CD8-positive, alpha-beta memory T cell (primary cell): ENCODE data around the gene PSORS1C2. TPM values are rescaled to one million over a fixed set of nuclear protein-coding genes. Genes with fewer than 3 reads are reported as not detected.

Experiments
- CTCF ChIA-PET: fragments of 350-600 bp; sonication (Branson Sonifier 250); formaldehyde crosslinking; loops from one replicate; lab custom pipeline; 2021; ENCODE audit warnings: antibody characterized with exemption; lab: Charles Lee
- POLR2A ChIA-PET: fragments of 350-600 bp; sonication (Branson Sonifier 250); formaldehyde crosslinking; loops from one replicate; lab custom pipeline; 2021; ENCODE audit warnings: antibody characterized with exemption; lab: Charles Lee
- DNase-seq, 5 donors: peaks; one replicate each; pipeline versions ENCODE4 v3.0.0 to v3.0.0-alpha.2; 2020 to 2022; ENCODE audit warnings: mixed read lengths in 1 of 5
- H3K27ac ChIP-seq: one replicate; pipeline ENCODE4 v1.7.0; 2013; ENCODE audit warnings: low read depth, mild to moderate bottlenecking, low read length, moderate library complexity
- H3K27me3 ChIP-seq: 2 replicates; pipeline ENCODE4 v1.7.0; 2013; ENCODE audit warnings: low read length, mild to moderate bottlenecking; ENCODE audit not compliant: insufficient read depth, poor library complexity, severe bottlenecking
- H3K36me3 ChIP-seq: 2 replicates; pipeline ENCODE4 v1.7.0; 2013; ENCODE audit warnings: mild to moderate bottlenecking, low read length, moderate library complexity; ENCODE audit not compliant: insufficient read depth
- H3K4me1 ChIP-seq: 2 replicates; pipeline ENCODE4 v1.7.0; 2013; ENCODE audit warnings: mild to moderate bottlenecking, low read length, moderate library complexity; ENCODE audit not compliant: insufficient read depth
- H3K4me3 ChIP-seq: 2 replicates; pipeline ENCODE4 v1.7.0; 2013; ENCODE audit warnings: mild to moderate bottlenecking, low read length
- H3K9me3 ChIP-seq: 2 replicates; pipeline ENCODE4 v1.7.0; 2013; ENCODE audit warnings: mild to moderate bottlenecking, low read length
- H3K27ac Mint-ChIP-seq, 8 donors: one replicate each; pipeline ENCODE4 v1.8.0; 2020 to 2021; ENCODE audit warnings: mixed read lengths in 8 of 8, mild to moderate bottlenecking in 6 of 8, inconsistent platforms in 3 of 8, moderate library complexity in 3 of 8
- H3K27me3 Mint-ChIP-seq, 2 donors: one replicate each; pipeline ENCODE4 v1.8.0; 2020 to 2021; ENCODE audit warnings: mixed read lengths in 2 of 2, mild to moderate bottlenecking in 1 of 2, moderate library complexity in 1 of 2
- H3K36me3 Mint-ChIP-seq, 3 donors: one replicate each; pipeline ENCODE4 v1.8.0; 2020 to 2021; ENCODE audit warnings: mixed read lengths in 3 of 3, inconsistent platforms in 1 of 3, mild to moderate bottlenecking in 1 of 3
- H3K4me1 Mint-ChIP-seq, 3 donors: one replicate each; pipeline ENCODE4 v1.8.0; 2020 to 2021; ENCODE audit warnings: mixed read lengths in 3 of 3, inconsistent platforms in 1 of 3, mild to moderate bottlenecking in 1 of 3
- H3K4me3 Mint-ChIP-seq, 7 donors: one replicate each; pipeline ENCODE4 v1.8.0; 2020 to 2021; ENCODE audit warnings: mixed read lengths in 7 of 7, mild to moderate bottlenecking in 6 of 7, moderate library complexity in 4 of 7, inconsistent platforms in 2 of 7
- H3K9me3 Mint-ChIP-seq, 5 donors: one replicate each; pipeline ENCODE4 v1.8.0; 2020 to 2022; ENCODE audit warnings: mixed read lengths in 5 of 5, mild to moderate bottlenecking in 3 of 5, moderate library complexity in 2 of 5, inconsistent platforms in 1 of 5
- polyA plus RNA-seq: library from polyadenylated mRNA; unstranded; fragments of 300-500 nt; fragmentation: Illumina TruSeq; gene quantifications from one replicate; pipeline ENCODE4 v1.2.3, GENCODE V29; 2021
- total RNA-seq, 2 experiments: library from RNA; stranded (reverse); gene quantifications; one replicate each; pipeline ENCODE4 v1.2.3, GENCODE V29; 2021

The PSORS1C2 gene
- total and polyA plus RNA-seq, 3 experiments from 2014 or later = not detected

- no peaks in the 10 kb centered on the region for H3K9me3 ChIP-seq
- peak within 1 kb of the TSS; percentile 70 for H3K27ac ChIP-seq
- peak within 1 kb of the TSS; percentile 88 for H3K4me3 ChIP-seq
- Mint-ChIP-seq H3K27me3 (no peaks in the 10 kb centered on the region), H3K9me3 (no peaks in the 10 kb centered on the region), H3K4me1 (peaks cover 23 to 35% (median 33%) of the 10 kb centered on the region in 3 donors), H3K4me3 (peak within 1 kb of the TSS; percentile 80 to 98 (median 88)), H3K27ac (peak within 1 kb of the TSS; percentile 10 to 96 (median 90)), H3K36me3 (peaks cover 4 to 34% (median 6%) of the 10 kb centered on the region in 3 donors)
- H3K36me3 ChIP-seq = peaks cover 4% of the 10 kb centered on the region
- DNase-seq = no peak
- POLR2A ChIA-PET = interaction anchor here (0.5 to 2.0 kb wide), 3 partner anchors 40 to 678 kb away, joined by 3 to 12 read pairs (median 4); no protein-coding TSS in a partner anchor
- H3K4me1 ChIP-seq = peaks cover 18% of the 10 kb centered on the region
- H3K27me3 ChIP-seq = no peaks in the 10 kb centered on the region
- CTCF ChIA-PET = interaction anchor here (0.6 to 1.4 kb wide), 2 partner anchors 12 to 20 kb away, joined by 3 read pairs; no protein-coding TSS in a partner anchor
These were observed 18.8 kb upstream of the PSORS1C2 start, which contains the start of gene CCHCR1 for GRCh38 chr6:31157513-31158139. Gene CCHCR1, minus strand, starts transcription at chr6:31157802. Its CDS starts 202 bp downstream, at chr6:31157600.

GRCh38 chr6:31156641-31157040 is 17.8 kb upstream of the PSORS1C2 start:
- CTCF ChIA-PET = no interaction called here

GRCh38 chr6:31154436-31154835 is 15.6 kb upstream of the PSORS1C2 start:
- Histone ChIP-seq H3K36me3 (peaks cover 4% of the 10 kb centered on the region), H3K9me3 (no peaks in the 10 kb centered on the region), H3K4me1 (peaks cover 12% of the 10 kb centered on the region), H3K27ac (no peak overlapping the region), H3K4me3 (no peak overlapping the region), H3K27me3 (no peaks in the 10 kb centered on the region)
- Mint-ChIP-seq H3K4me1 (peaks cover 21 to 28% (median 26%) of the 10 kb centered on the region in 3 donors), H3K27ac (no peak overlapping the region), H3K36me3 (peaks cover 3 to 53% (median 4%) of the 10 kb centered on the region in 3 donors), H3K9me3 (no peaks in the 10 kb centered on the region), H3K27me3 (no peaks in the 10 kb centered on the region), H3K4me3 (no peak overlapping the region)
- no peak for DNase-seq
- POLR2A ChIA-PET = no interaction called here
- CTCF ChIA-PET = no interaction called here

More at GRCh38 chr6:31156641-31157040, 17.8 kb upstream of the PSORS1C2 start:
- H3K4me3 Mint-ChIP-seq = peak overlapping the region in 4 of 7 donors; percentile 25 to 90 (median 84)
- H3K9me3 ChIP-seq = no peaks in the 10 kb centered on the region
- no peaks in the 10 kb centered on the region for H3K27me3 Mint-ChIP-seq
- peaks cover 23 to 35% (median 33%) of the 10 kb centered on the region in 3 donors for H3K4me1 Mint-ChIP-seq
- peak overlapping the region in 1 of 8 donors; percentile 29 for H3K27ac Mint-ChIP-seq
- H3K36me3 ChIP-seq = peaks cover 4% of the 10 kb centered on the region
- H3K27ac ChIP-seq = no peak overlapping the region
- H3K36me3 Mint-ChIP-seq = peaks cover 3 to 35% (median 4%) of the 10 kb centered on the region in 3 donors
- peaks cover 18% of the 10 kb centered on the region for H3K4me1 ChIP-seq
- no peaks in the 10 kb centered on the region for H3K9me3 Mint-ChIP-seq
- H3K4me3 ChIP-seq = no peak overlapping the region
- DNase-seq = no peak
- POLR2A ChIA-PET = no interaction called here
- no peaks in the 10 kb centered on the region for H3K27me3 ChIP-seq

- no peaks in the 10 kb centered on the region for H3K27me3 Mint-ChIP-seq
- Histone ChIP-seq H3K27ac (no peak overlapping the region), H3K27me3 (no peaks in the 10 kb centered on the region), H3K4me3 (no peak overlapping the region), H3K9me3 (no peaks in the 10 kb centered on the region), H3K36me3 (peaks cover 4% of the 10 kb centered on the region), H3K4me1 (peaks cover 5% of the 10 kb centered on the region)
- H3K4me3 Mint-ChIP-seq = no peak overlapping the region
- no peak for DNase-seq
- H3K4me1 Mint-ChIP-seq = peaks cover 9 to 11% (median 10%) of the 10 kb centered on the region in 3 donors
- POLR2A ChIA-PET = no interaction called here
- H3K27ac Mint-ChIP-seq = peak overlapping the region in 1 of 8 donors; percentile 48
- no peaks in the 10 kb centered on the region for H3K9me3 Mint-ChIP-seq
- H3K36me3 Mint-ChIP-seq = peaks cover 3 to 53% (median 4%) of the 10 kb centered on the region in 3 donors
- CTCF ChIA-PET = interaction anchor here (1.8 kb wide), 1 partner anchor 214 kb away, joined by 5 read pairs; no protein-coding TSS in a partner anchor
These were observed 13.9 kb upstream of the PSORS1C2 start for GRCh38 chr6:31152781-31153180.

GRCh38 chr6:31149827-31150447 is 11.1 kb upstream of the PSORS1C2 start:
- H3K4me1 Mint-ChIP-seq = no peaks in the 10 kb centered on the region
- H3K27ac ChIP-seq = no peak overlapping the region
- H3K4me1 ChIP-seq = no peaks in the 10 kb centered on the region
- H3K36me3 ChIP-seq = no peaks in the 10 kb centered on the region
- H3K4me3 Mint-ChIP-seq = no peak overlapping the region
- DNase-seq = no peak
- no peak overlapping the region for H3K27ac Mint-ChIP-seq
- ChIA-PET CTCF (interaction anchor here (0.8 kb wide), 1 partner anchor 13 kb away, joined by 3 read pairs; no protein-coding TSS in a partner anchor), POLR2A (interaction anchor here (1.0 kb wide), 1 partner anchor 8 kb away, joined by 3 read pairs; the partner anchor contains the start of gene TCF19)
- peaks cover 2 to 59% (median 4%) of the 10 kb centered on the region in 3 donors for H3K36me3 Mint-ChIP-seq
- H3K9me3 ChIP-seq = no peaks in the 10 kb centered on the region
- no peaks in the 10 kb centered on the region for H3K27me3 ChIP-seq
- H3K4me3 ChIP-seq = no peak overlapping the region
- no peaks in the 10 kb centered on the region for H3K9me3 Mint-ChIP-seq
- H3K27me3 Mint-ChIP-seq = no peaks in the 10 kb centered on the region

- H3K4me1 Mint-ChIP-seq = no peaks in the 10 kb centered on the region
These were observed 6.5 kb upstream of the PSORS1C2 start for GRCh38 chr6:31145386-31145785.

GRCh38 chr6:31144970-31145340 is 6.1 kb upstream of the PSORS1C2 start:
- no peaks in the 10 kb centered on the region for H3K36me3 ChIP-seq
- ChIA-PET CTCF (no interaction called here), POLR2A (no interaction called here)
- no peak overlapping the region for H3K27ac ChIP-seq
- Mint-ChIP-seq H3K4me3 (no peak overlapping the region), H3K27ac (peak overlapping the region in 1 of 8 donors; percentile 37), H3K36me3 (peaks cover 0 to 44% (median 2%) of the 10 kb centered on the region in 3 donors), H3K4me1 (no peaks in the 10 kb centered on the region), H3K9me3 (no peaks in the 10 kb centered on the region), H3K27me3 (no peaks in the 10 kb centered on the region)
- H3K4me3 ChIP-seq = no peak overlapping the region
- no peaks in the 10 kb centered on the region for H3K27me3 ChIP-seq
- H3K4me1 ChIP-seq = no peaks in the 10 kb centered on the region
- DNase-seq = no peak
- no peaks in the 10 kb centered on the region for H3K9me3 ChIP-seq

More at GRCh38 chr6:31145386-31145785, 6.5 kb upstream of the PSORS1C2 start:
- no peak overlapping the region for H3K4me3 Mint-ChIP-seq
- POLR2A ChIA-PET = no interaction called here
- H3K9me3 Mint-ChIP-seq = no peaks in the 10 kb centered on the region
- H3K4me1 ChIP-seq = no peaks in the 10 kb centered on the region
- no peaks in the 10 kb centered on the region for H3K27me3 Mint-ChIP-seq
- H3K27ac ChIP-seq = no peak overlapping the region
- H3K27ac Mint-ChIP-seq = peak overlapping the region in 2 of 8 donors; percentile 8 to 37
- H3K4me3 ChIP-seq = no peak overlapping the region
- no peaks in the 10 kb centered on the region for H3K36me3 ChIP-seq
- peaks cover 0 to 49% (median 2%) of the 10 kb centered on the region in 3 donors for H3K36me3 Mint-ChIP-seq
- H3K9me3 ChIP-seq = no peaks in the 10 kb centered on the region
- CTCF ChIA-PET = interaction anchor here (1.0 to 1.5 kb wide), 2 partner anchors 8 to 221 kb away, joined by 4 to 5 read pairs; no protein-coding TSS in a partner anchor
- no peak for DNase-seq
- no peaks in the 10 kb centered on the region for H3K27me3 ChIP-seq
